Tibial nerve (tissue), 4 donors: ENCODE data around the gene PDE6H.

Experiments
- CTCF ChIP-seq, 5 experiments: fragments of 200-600 bp in 3 of 5; fragments of 450-650 bp in 2 of 5; sonication (generic) in 3 of 5; IDR thresholded peaks; one replicate each; pipeline ENCODE4 v1.5.1; 2016 to 2019; ENCODE audit warnings: antibody characterized with exemption in 5 of 5, mild to moderate bottlenecking in 3 of 5, moderate library complexity in 2 of 5
- EP300 ChIP-seq, 2 donors: sonication (generic); formaldehyde crosslinking; IDR thresholded peaks; one replicate each; pipeline ENCODE4 v1.6.1; 2017; ENCODE audit warnings: antibody characterized with exemption in 2 of 2, mild to moderate bottlenecking in 1 of 2
- POLR2A ChIP-seq, 2 donors: fragments of 450-650 bp; IDR thresholded peaks; one replicate each; pipeline ENCODE4 v1.6.1; 2017; ENCODE audit warnings: antibody characterized with exemption in 2 of 2, mild to moderate bottlenecking in 2 of 2, moderate library complexity in 2 of 2

- no peak for TF ChIP-seq POLR2A (IDR thresholded peaks at IDR 0.05)
- TF ChIP-seq CTCF (IDR thresholded peaks at IDR 0.05), result no peak
- no peak for TF ChIP-seq EP300 (IDR thresholded peaks at IDR 0.05)
Observed at GRCh38 chr12:14984766-14985285, 12.0 kb downstream of the PDE6H start.
